Lower leg skin (tissue), 3 donors: ENCODE data around the gene TPTE2.

Experiments used
- CTCF ChIP-seq, 3 donors: fragments of 450-650 bp; IDR thresholded peaks; one replicate each; pipeline ENCODE4 v1.5.1; 2016; ENCODE audit warnings: antibody characterized with exemption in 3 of 3, mild to moderate bottlenecking in 3 of 3, moderate library complexity in 2 of 3
- POLR2A ChIP-seq, 2 donors: fragments of 450-650 bp; IDR thresholded peaks; one replicate each; pipeline ENCODE4 v1.6.1; 2016 to 2017; ENCODE audit warnings: antibody characterized with exemption in 2 of 2, mild to moderate bottlenecking in 1 of 2, moderate library complexity in 1 of 2

GRCh38 chr13:19591864-19592263, 30.5 kb upstream of the TPTE2 start:
- no peak for TF ChIP-seq POLR2A (IDR thresholded peaks at IDR 0.05)
- TF ChIP-seq CTCF (IDR thresholded peaks at IDR 0.05) = no peak
